ENCODE results near the gene RPS15.

The RPS15 gene

GRCh38 chr19:1468821-1469254, 30.6 kb downstream of the RPS15 start (continued):
- TF ChIP-seq PATZ1 (CRISPR knock-in tag; IDR thresholded peaks at IDR 0.05; ENCODE audit: borderline replicate concordance) (no peak), CSDC2 (CRISPR knock-in tag; IDR thresholded peaks at IDR 0.05) (no peak), ZNF70 (CRISPR knock-in tag; IDR thresholded peaks at IDR 0.05) (no peak), ARNTL (CRISPR knock-in tag; IDR thresholded peaks at IDR 0.05; ENCODE audit: borderline replicate concordance, low read depth) (no peak)

GRCh38 chr19:1469255-1470054, 31.3 kb downstream of the RPS15 start:
- TF ChIP-seq ZFP3 (CRISPR knock-in tag; IDR thresholded peaks at IDR 0.05) (no peak), ZC3H10 (CRISPR knock-in tag; IDR thresholded peaks at IDR 0.05) (no peak), RARB (CRISPR knock-in tag; IDR thresholded peaks at IDR 0.05) (no peak), PATZ1 (CRISPR knock-in tag; IDR thresholded peaks at IDR 0.05; ENCODE audit: borderline replicate concordance) (no peak)
- ATAC-seq: no peak

- TF ChIP-seq SNAI2 (CRISPR knock-in tag; IDR thresholded peaks at IDR 0.05) (no peak), ZNF8 (CRISPR knock-in tag; IDR thresholded peaks at IDR 0.05) (no peak), TCF4 (CRISPR knock-in tag; IDR thresholded peaks at IDR 0.05; ENCODE audit: borderline replicate concordance) (no peak), ARNTL (CRISPR knock-in tag; IDR thresholded peaks at IDR 0.05; ENCODE audit: borderline replicate concordance, low read depth) (no peak), OSR1 (CRISPR knock-in tag; IDR thresholded peaks at IDR 0.05) (no peak), CREB5 (CRISPR knock-in tag; IDR thresholded peaks at IDR 0.05; ENCODE audit: low read depth) (no peak), ESRRG (CRISPR knock-in tag; IDR thresholded peaks at IDR 0.05) (no peak), PATZ1 (CRISPR knock-in tag; IDR thresholded peaks at IDR 0.05; ENCODE audit: borderline replicate concordance) (no peak), GLIS3 (CRISPR knock-in tag; IDR thresholded peaks at IDR 0.05) (no peak), ZNF70 (CRISPR knock-in tag; IDR thresholded peaks at IDR 0.05) (no peak), POU6F1 (CRISPR knock-in tag; IDR thresholded peaks at IDR 0.05; ENCODE audit: borderline replicate concordance, low read depth) (no peak), TOX (CRISPR knock-in tag; IDR thresholded peaks at IDR 0.05; ENCODE audit: borderline replicate concordance) (no peak), CSDC2 (CRISPR knock-in tag; IDR thresholded peaks at IDR 0.05) (no peak), ISL1 (CRISPR knock-in tag; IDR thresholded peaks at IDR 0.05) (no peak), PPARA (CRISPR knock-in tag; IDR thresholded peaks at IDR 0.05; ENCODE audit: borderline replicate concordance) (no peak), RARB (CRISPR knock-in tag; IDR thresholded peaks at IDR 0.05) (no peak), ZNF565 (CRISPR knock-in tag; conservative IDR thresholded peaks at IDR 0.05; ENCODE audit: low read depth) (no peak), BACH2 (CRISPR knock-in tag; IDR thresholded peaks at IDR 0.05; ENCODE audit: borderline replicate concordance) (no peak), CSRNP3 (CRISPR knock-in tag; IDR thresholded peaks at IDR 0.05) (no peak), ZFP30 (CRISPR knock-in tag; IDR thresholded peaks at IDR 0.05) (no peak)
- no peak for ATAC-seq
Observed at GRCh38 chr19:1470055-1470304, 31.8 kb downstream of the RPS15 start.
